CD4-positive, alpha-beta T cell treated with Interleukin-6 for 4 hours (primary cell): ENCODE measurements around the gene FOXD3.
A peak's percentile ranks its signal among the peaks of the same experiment; 100 is the strongest.
"Not testable (repeated sequence)": the region's sequence is repeated elsewhere in the genome, so short reads cannot be mapped to it uniquely, and the experiment has no call there.

Experiments used
- DNase-seq: peaks from one replicate; pipeline ENCODE4 v3.0.0-alpha.2; 2020; ENCODE audit warnings: mixed read lengths

FOXD3 gene

DNA sequence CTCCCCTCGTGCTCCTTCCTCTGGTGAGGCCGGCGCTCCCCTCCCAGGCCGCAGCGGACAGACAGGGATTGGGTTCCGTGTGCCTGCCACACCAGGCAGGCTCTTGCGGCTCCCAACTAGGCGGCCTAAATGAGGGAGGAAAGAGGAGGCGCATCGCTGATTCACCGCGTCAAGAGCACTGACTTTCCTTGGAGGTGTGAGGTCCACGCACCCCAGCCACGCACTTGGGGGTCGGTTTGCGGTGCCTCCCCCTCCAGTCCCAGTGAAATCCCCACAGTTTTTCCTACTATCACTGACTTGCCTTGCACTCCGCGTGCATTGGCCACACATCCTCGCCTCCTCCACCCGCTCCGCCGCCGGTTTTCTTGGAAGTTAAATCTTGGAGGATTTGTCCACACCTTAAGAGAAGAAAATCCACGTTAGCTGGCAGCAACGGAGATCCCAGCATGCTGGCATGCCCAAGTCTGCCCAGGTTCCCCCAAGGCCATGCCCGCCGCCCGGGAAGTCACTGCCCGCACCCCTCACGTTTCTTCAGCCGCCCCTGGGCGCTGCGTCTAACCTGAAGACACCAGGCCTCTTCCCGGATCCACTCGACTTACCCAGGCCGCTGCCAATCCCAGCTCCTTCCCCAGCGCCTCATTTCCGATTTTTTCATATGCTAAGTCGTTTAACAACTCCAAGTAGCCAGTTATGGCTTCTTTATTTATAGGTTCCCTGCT, 1.1 kb upstream of the FOXD3 start:
- no peak for DNase-seq

- no peak for DNase-seq
Measured at GRCh38 chr1:63321785-63322113, 618 bp upstream of the FOXD3 start.

DNA sequence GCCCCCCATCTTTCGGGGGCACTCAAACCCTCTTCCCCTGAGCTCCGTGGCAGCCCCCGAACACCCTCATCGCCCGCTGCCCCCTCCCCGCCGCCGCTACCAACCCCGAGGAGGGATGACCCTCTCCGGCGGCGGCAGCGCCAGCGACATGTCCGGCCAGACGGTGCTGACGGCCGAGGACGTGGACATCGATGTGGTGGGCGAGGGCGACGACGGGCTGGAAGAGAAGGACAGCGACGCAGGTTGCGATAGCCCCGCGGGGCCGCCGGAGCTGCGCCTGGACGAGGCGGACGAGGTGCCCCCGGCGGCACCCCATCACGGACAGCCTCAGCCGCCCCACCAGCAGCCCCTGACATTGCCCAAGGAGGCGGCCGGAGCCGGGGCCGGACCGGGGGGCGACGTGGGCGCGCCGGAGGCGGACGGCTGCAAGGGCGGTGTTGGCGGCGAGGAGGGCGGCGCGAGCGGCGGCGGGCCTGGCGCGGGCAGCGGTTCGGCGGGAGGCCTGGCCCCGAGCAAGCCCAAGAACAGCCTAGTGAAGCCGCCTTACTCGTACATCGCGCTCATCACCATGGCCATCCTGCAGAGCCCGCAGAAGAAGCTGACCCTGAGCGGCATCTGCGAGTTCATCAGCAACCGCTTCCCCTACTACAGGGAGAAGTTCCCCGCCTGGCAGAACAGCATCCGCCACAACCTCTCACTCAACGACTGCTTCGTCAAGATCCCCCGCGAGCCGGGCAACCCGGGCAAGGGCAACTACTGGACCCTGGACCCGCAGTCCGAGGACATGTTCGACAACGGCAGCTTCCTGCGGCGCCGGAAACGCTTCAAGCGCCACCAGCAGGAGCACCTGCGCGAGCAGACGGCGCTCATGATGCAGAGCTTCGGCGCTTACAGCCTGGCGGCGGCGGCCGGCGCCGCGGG, 837 bp downstream of the FOXD3 start:
- peak; percentile 49 for DNase-seq

GRCh38 chr1:63323865-63324778, 1.8 kb downstream of the FOXD3 start:
- no peak for DNase-seq

- no peak for DNase-seq
Measured at GRCh38 chr1:63324779-63325119, 2.4 kb downstream of the FOXD3 start.

DNA sequence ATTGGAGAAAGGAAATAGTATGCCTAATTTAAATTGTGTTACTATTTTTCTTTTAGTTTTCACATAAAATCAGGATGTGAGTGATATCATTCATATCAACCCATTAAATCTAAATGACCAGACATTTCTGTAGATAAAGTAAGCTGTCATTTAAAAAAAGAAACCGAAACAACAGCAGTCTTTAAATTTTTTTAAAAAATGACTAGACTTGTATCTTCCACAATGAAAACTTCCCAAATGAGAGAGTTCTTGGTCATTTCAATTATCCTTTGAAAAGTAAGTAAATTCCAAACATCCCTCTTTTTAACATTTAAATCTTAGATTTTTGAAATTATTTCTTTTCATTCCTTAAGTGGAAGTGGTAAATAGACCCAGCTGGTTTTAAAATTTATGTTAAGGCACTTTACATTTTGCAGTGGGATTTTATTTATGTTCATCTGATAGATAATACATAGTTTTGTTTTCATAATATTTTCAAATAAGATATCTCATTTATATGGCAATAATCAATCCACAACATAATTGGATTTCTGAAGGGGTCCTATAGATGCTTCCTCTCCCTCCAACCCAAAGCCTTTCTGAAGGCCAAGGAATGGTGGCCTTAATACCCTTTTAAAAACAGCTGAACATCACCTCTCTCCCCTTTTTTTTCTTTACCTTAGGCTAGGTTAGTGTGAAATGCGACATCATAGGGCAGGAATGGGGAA, 3.1 kb downstream of the FOXD3 start:
- DNase-seq, result no peak

DNA sequence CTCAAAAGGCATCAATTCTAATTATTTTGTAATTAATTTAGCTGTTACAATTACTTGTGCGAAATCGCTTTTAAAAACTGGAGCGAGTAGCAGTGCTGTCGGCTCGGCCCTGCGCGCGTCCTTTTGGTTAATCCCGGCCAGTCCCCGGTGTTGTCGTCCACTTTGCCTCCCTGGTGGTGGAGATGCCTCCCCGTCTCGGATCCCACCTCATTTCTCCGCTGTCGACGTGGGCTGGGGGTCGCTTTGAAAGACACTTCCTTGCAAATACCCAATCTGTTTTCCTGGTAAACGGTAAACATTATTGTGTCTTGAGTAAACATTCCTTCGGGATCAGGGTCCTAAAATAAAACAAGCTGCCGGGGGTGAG, 3.7 kb downstream of the FOXD3 start:
- DNase-seq, result no peak

- DNase-seq, result no peak
Measured at GRCh38 chr1:63326473-63327380, 4.4 kb downstream of the FOXD3 start.

DNA sequence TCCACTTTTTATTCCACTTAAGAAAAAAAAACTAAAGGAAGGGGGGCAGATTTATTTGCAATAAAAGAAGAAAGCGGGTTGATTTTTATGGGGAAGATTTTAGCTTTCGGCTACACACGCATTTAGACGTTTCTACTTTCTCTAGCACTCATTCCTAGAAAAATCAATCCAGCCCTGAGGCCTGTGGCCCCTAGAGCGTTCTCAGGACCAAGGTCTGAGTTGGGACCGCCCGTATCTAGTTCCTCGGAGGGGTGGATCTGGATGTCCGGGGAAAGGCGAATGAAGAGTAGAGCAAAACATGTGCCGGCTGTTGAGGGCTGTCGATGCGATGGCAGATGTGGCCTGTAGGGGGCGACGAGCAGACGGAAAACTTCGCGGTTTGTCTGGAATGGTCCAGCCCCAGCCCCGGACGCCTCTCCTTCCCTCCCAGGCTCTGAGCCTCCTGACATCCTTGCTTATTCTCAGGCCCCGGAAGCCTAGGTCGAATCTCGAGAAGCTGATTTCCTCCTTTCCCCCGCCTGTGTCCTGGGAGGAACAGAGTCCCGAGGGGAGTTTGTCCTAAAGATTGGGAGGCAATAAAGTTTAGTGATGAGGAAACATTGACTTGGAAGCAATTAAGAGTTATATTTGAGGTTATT, 5.2 kb downstream of the FOXD3 start:
- peak; percentile 31 for DNase-seq

DNA sequence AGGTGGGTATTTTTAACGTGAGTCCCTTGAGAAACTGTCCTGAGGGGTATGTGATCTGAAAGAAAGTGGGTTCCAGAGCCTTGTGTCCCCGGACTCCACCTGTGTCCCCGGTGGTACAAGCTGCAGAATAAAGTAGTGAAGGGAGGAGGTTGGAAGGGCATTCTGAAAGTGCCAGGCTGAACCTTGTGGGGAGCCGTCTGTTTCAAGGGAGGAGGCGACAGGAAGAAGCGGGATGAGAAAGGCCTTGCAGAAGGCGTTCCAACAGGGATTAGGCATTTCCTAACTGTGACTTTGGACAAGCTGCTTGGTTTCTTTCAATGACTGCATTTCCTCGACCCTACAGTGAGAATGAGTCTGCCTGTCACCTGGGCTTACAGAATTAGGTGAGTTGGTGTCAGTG, 5.8 kb downstream of the FOXD3 start:
- DNase-seq, result no peak

GRCh38 chr1:63328781-63329180, 6.4 kb downstream of the FOXD3 start:
- no peak for DNase-seq

- no peak for DNase-seq
Measured at GRCh38 chr1:63329621-63330330, 7.4 kb downstream of the FOXD3 start.

DNA sequence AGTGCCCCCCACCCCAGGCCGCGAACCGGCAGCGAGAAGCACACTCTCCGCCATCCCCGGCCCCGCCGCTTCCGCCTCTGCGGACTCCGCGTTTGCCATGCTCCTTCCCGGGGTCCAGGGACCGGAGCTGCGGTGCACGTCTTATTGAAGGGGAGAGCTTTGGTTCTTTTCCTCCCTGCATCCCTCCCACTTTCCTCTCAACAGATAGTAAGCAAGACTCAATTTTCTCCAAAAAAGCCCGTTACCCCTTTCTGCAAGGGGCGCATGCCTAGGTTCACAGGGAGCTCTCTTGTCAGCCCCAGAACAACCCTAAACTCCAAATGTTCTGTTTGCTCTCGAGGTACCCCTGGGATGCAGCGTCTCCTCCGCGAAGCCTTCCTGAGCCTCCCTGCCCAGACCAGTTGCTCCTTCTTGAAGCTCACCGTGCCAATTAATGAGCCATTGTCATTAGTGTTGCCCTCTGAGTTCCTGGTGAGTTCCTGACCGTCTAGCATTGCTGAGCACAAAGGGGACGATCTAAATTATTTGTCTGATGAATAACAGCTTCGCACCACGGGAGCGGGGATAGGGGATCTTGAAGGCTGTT, 8.1 kb downstream of the FOXD3 start:
- DNase-seq, result no peak

GRCh38 chr1:63342402-63342801, 20.0 kb downstream of the FOXD3 start:
- DNase-seq, result no peak

DNA sequence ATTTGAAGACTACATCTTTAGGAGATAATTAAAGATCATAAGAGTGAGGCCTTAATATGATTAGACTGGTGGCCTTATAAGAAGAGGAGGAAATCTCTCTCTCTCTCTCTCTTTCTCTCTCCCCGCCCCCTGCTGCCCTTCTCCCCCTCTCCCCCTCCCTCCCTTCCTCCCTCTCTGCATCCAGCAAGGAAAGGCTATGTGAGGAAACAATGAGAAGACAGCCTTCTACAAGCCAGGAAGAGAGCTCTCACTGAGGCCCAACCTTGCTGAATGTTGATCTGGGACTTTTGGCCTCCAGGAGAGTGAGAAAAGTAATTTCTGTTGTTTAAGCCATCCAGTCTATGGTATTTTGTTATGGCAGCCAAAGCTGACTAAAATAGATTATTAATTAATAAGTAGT, 21.6 kb downstream of the FOXD3 start:
- DNase-seq, result no peak

- DNase-seq, result no peak
Measured at GRCh38 chr1:63350320-63350719, 28.0 kb downstream of the FOXD3 start.

DNA sequence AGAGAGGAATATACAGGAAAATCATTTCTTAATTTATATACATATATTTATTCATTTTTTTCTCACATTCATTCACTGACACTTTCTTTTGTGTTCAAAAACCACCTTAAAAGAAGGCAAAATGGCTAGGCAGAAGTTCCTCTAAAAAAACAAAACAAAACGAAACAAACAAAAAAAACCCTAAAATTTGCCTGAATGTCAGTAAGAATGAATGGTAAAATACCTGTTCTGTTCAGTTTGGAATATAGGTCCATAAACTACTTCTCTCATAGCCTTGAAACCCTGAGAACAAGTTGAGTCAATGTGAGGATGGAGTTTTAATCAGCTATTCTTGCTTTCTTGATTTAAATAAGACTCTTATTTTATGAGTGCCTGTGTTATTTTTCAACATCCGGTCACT, 30.4 kb downstream of the FOXD3 start:
- no peak for DNase-seq

- not testable (repeated sequence) for DNase-seq
Measured at GRCh38 chr1:63356234-63356633, 33.9 kb downstream of the FOXD3 start.

DNA sequence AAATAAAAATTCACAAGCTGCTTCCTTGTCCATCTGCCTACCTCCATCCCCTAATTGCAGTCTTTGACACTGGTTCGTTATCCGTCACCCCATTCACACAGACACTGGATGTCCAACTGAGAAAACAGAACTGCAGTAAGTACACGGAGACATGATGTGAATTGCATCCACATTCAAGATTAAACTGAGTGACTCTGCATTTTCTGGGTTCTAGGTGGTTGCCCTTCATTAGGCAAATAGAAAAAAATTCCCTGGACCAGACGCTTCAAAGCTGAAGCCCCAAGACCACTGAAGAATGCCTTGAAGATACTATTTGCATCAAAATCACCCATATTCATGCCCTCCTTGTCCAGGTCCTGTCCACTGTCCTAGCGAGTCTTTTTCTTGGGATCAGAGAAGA, 37.2 kb downstream of the FOXD3 start:
- DNase-seq, result no peak

DNA sequence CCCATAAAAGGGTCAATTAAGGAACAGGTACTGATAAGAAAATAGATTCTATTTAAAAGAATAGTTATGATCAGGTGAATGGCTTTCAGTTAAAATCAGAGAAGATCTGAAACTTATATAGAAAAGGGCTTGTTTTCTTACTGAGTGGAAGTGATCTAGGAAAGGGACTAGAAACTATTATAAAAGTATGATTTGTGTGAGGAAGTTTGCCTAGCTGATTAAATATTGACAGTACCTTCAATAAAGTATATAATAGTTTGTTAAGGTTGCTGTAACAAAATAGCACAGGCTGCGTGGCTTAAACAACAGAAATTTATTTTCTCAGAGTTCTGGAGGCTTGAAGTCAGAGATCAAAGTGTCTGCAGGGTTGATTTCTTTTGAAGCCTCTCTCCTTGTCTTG, 39.7 kb downstream of the FOXD3 start:
- DNase-seq, result no peak
